PFSK-1 (cell line): Measurements from ENCODE around the gene C3orf70. TPM values are rescaled to one million over a fixed set of nuclear protein-coding genes. Genes with fewer than 3 reads are reported as not detected.

ENCODE experiments used
- FOXP2 ChIP-seq: optimal IDR thresholded peaks from 2 replicates; pipeline ENCODE3; 2011; ENCODE audit warnings: borderline replicate concordance, control low read depth, inconsistent platforms; ENCODE audit not compliant: insufficient read depth; ENCODE audit errors: extremely low read length, extremely low read depth
- POLR2AphosphoS5 ChIP-seq: IDR thresholded peaks from 2 replicates; pipeline ENCODE4 v1.6.1; 2012; ENCODE audit warnings: low read depth, mild to moderate bottlenecking, control low read depth, low read length, moderate library complexity
- REST ChIP-seq, 2 experiments: IDR thresholded peaks; 2 replicates each; pipeline versions ENCODE4 v1.6.1 to v1.8.0; 2011 to 2012; ENCODE audit warnings: low read depth in 2 of 2, low read length in 2 of 2, control low read depth in 1 of 2, inconsistent platforms in 1 of 2, mild to moderate bottlenecking in 1 of 2, moderate library complexity in 1 of 2; ENCODE audit not compliant: insufficient read depth in 1 of 2
- SIN3A ChIP-seq: IDR thresholded peaks from 2 replicates; pipeline ENCODE4 v1.6.1; 2012; ENCODE audit warnings: mild to moderate bottlenecking, low read length, moderate library complexity, borderline replicate concordance; ENCODE audit not compliant: insufficient read depth
- TAF1 ChIP-seq: IDR thresholded peaks from 2 replicates; pipeline ENCODE4 v1.6.1; 2012; ENCODE audit warnings: low read length, control low read depth, borderline replicate concordance; ENCODE audit not compliant: insufficient read depth
- polyA plus RNA-seq: library from polyadenylated mRNA; unstranded; fragments of >200 nt; gene quantifications from one replicate; pipeline ENCODE4 v1.2.1, GENCODE V29; 2012; ENCODE audit warnings: low read depth, missing spikeins; ENCODE audit not compliant: insufficient read length

C3orf70 gene
- 0.05 TPM for polyA plus RNA-seq

GRCh38 chr3:185152410-185153170 is at the start of gene C3orf70:
Gene C3orf70, minus strand, starts transcription at chr3:185153060. Its CDS starts 237 bp downstream, at chr3:185152823.
- no peak for TF ChIP-seq FOXP2
- no peak for TF ChIP-seq REST (IDR thresholded peaks at IDR 0.05; ENCODE audit: insufficient read depth in 1 of 2, low read depth in 2 of 2, low read length in 2 of 2)
- TF ChIP-seq POLR2AphosphoS5, result no peak
- no peak for TF ChIP-seq TAF1
- TF ChIP-seq SIN3A, result no peak

GRCh38 chr3:185200639-185201038 is 47.8 kb upstream of the C3orf70 start:
- TF ChIP-seq SIN3A (no peak), TAF1 (no peak)

- no peak for TF ChIP-seq POLR2AphosphoS5
- no peak for TF ChIP-seq TAF1
- TF ChIP-seq FOXP2, result no peak
- no peak for TF ChIP-seq REST (IDR thresholded peaks at IDR 0.05; ENCODE audit: insufficient read depth in 1 of 2, low read depth in 2 of 2, low read length in 2 of 2)
- no peak for TF ChIP-seq SIN3A
Observed at GRCh38 chr3:185199671-185200070, 46.8 kb upstream of the C3orf70 start.

- TF ChIP-seq SIN3A (no peak), POLR2AphosphoS5 (no peak), FOXP2 (no peak), TAF1 (no peak), REST (IDR thresholded peaks at IDR 0.05; ENCODE audit: insufficient read depth in 1 of 2, low read depth in 2 of 2, low read length in 2 of 2) (no peak)
Observed at GRCh38 chr3:185199206-185199605, 46.3 kb upstream of the C3orf70 start.

GRCh38 chr3:185197068-185197467 is 44.2 kb upstream of the C3orf70 start:
- TF ChIP-seq REST (IDR thresholded peaks at IDR 0.05; ENCODE audit: insufficient read depth in 1 of 2, low read depth in 2 of 2, low read length in 2 of 2), result no peak
- TF ChIP-seq SIN3A, result no peak
- no peak for TF ChIP-seq FOXP2
- TF ChIP-seq TAF1, result no peak
- TF ChIP-seq POLR2AphosphoS5, result no peak
